ENCODE measurements around the gene MGAT1.
A peak's percentile ranks its signal among the peaks of the same experiment; 100 is the strongest.
"Not testable (repeated sequence)": the region's sequence is repeated elsewhere in the genome, so short reads cannot be mapped to it uniquely, and the experiment has no call there.

The MGAT1 gene

GRCh38 chr5:180802325-180803180 is at the start of gene MGAT1:
TSS of gene MGAT1 (minus strand) at chr5:180802806. CDS start at chr5:180792971, 9,835 bp downstream.
- DNase-seq = no peak

DNA sequence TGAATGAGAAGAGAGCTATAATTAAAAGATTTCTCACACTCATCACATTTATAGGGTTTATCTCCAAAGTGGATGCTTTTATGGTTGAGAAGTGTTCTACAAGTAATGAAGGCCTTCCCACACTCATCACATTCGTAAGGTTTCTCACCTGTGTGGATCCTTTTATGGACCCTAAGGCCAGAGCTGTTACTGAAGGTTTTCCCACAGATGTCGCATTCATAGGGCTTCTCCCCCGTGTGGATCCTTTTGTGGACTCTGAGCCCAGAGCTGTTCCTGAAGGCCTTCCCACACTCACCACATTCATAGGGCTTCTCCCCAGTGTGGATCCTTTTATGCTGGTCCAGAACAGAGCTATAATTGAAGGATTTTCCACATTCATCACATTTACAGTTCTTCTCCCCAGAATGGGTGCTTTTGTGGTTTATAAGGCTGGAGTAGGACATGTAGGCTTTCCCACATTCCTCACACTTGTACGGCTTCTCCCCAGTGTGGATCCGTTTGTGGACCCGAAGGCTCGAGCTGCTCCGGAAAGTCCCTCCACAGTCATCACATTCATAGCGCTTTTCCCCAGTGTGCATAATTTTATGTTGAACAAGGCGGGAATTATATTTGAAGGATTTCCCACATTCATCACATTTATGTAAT is 48.0 kb upstream of the MGAT1 start:
- DNase-seq = no peak

GRCh38 chr5:180849827-180850226 is 47.2 kb upstream of the MGAT1 start:
- no peak for DNase-seq

- no peak for DNase-seq
Observed at GRCh38 chr5:180848878-180849277, 46.3 kb upstream of the MGAT1 start.

DNA sequence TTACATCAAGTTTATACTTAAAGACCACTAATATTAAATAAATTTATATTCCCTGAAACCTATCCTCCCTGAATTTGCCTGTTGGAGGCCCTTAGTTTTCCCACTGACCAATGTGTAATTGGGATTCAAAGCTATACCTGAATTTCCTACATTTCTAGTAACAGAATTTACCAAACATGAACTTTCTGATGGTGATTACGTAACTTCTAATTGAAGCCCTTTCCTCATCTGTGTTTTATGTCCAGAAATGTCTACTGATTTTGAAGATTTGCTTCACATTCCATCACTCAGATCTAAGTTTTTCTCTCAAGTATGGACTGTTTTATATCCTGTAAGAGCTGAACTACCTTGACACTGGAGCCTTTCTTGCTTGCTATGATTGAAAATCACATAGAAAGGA is 45.7 kb upstream of the MGAT1 start:
- no peak for DNase-seq

DNA sequence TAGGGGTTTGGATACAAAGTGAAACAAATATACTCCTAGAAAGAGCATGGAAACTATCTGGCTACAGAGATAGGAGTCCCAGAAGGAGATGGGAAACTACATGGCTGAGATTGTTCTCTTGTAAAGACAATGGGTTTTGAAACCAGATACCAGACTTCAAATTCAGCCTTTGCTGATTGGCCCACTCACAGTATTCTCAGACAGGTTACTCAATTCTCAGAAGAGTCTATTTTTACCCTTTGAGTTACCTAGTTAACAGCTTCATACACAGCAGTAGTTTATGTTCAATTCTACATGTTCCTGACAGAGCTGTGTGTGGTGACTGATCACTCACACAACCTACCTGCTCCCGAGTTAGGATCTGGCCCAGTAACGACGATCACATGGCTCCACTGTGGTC is 44.4 kb upstream of the MGAT1 start:
- no peak for DNase-seq

- no peak for DNase-seq
Observed at GRCh38 chr5:180844858-180845257, 42.3 kb upstream of the MGAT1 start.

DNA sequence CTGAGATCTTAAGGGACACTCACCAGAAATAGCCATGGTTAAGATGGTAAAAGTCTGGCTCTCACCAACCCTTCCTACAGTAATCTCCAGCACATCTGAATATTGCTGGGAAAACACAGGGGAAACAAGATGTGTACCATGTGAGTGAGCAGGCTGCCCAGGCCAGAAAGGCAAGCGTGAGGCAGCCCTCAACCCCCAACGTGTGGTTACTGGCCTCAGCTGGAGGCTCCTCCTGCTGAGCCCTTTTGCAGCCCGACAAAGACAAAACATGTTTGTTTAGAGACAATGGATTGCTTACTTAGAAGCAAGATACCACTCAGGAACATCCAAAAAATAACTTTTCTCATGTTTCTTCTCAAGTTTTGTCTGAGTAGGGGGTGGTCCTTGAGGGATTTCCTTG is 41.8 kb upstream of the MGAT1 start:
- DNase-seq = no peak

- no peak for DNase-seq
Observed at GRCh38 chr5:180839935-180840334, 37.3 kb upstream of the MGAT1 start.

DNA sequence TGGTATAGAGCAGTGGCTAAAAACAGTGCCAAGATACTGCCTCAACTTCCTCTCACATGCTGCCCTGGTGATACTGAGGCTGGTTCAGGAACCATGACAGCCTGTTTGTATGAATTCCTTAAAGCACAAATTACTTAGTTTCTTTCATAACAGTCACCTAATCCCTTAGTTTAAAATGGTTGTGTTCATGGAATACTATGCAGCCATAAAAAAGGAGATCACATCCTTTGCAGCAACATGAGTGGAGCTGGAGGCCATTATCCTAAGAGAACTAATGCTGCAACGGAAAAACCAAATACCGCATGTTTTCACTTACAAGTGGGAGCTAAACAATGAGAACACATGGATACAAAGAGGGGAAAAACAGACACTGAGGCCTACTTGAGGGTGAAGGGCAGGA is 36.6 kb upstream of the MGAT1 start:
- DNase-seq = no peak

GRCh38 chr5:180837478-180837877 is 34.9 kb upstream of the MGAT1 start:
- DNase-seq = no peak

DNA sequence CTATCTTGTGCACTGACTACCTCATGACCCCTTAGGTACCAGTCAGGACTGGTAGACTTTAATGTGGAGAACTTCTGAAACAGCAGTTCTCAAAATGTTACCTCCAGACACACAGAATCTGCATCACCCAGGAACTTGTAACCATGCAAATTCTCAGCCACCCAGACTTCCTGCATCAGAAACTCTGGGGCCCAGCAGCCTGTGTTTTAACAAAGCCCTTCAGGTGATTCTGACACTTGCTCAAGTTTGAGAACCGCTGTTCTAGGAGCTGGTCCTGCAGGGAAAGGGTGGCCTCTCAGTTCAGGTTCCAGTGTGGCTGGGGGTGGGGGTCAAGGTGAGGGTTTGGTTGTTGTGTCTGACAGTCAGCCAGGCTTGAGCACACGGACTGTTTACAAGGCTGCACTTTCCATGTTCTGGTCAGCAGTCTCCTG is 30.0 kb upstream of the MGAT1 start:
- no peak for DNase-seq

- DNase-seq = peak; percentile 7
Observed at GRCh38 chr5:180831139-180832093, 28.8 kb upstream of the MGAT1 start.

GRCh38 chr5:180830253-180831138 is 27.9 kb upstream of the MGAT1 start:
- DNase-seq = no peak

- DNase-seq = no peak
Observed at GRCh38 chr5:180829726-180830125, 27.1 kb upstream of the MGAT1 start.

DNA sequence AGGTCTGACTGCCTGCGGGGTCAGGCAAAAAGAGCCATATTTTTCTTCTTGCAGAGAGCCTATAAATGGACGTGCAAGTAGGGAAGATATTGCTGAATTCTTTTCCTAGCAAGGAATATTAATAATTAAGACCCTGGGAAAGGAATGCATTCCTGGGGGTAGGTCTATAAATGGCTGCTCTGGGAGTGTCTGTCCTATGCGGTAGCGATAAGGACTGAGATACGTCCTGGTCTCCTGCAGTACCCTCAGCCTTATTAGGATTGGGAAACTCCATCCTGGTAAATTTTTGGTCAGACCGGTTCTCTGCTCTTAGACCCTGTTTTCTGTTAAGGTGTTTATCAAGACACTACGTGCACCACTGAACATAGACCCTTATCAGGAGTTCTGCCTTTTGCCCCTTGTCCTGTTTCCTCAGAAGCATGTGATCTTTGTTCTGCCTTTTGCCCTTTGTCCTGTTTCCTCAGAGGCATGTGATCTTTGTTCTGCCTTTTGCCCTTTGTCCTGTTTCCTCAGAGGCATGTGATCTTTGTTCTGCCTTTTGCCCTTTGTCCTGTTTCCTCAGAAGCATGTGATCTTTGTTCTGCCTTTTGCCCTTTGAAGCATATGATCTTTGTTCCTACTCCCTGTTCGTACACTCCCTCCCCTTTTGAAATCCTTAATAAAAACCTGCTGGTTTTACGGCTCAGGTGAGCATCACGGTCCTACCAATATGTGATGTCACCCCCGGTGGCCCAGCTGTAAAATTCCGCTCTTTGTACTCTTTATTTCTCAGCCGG is 26.3 kb upstream of the MGAT1 start:
- not testable (repeated sequence) for DNase-seq

- not testable (repeated sequence) for DNase-seq
Observed at GRCh38 chr5:180827374-180827773, 24.8 kb upstream of the MGAT1 start.

DNA sequence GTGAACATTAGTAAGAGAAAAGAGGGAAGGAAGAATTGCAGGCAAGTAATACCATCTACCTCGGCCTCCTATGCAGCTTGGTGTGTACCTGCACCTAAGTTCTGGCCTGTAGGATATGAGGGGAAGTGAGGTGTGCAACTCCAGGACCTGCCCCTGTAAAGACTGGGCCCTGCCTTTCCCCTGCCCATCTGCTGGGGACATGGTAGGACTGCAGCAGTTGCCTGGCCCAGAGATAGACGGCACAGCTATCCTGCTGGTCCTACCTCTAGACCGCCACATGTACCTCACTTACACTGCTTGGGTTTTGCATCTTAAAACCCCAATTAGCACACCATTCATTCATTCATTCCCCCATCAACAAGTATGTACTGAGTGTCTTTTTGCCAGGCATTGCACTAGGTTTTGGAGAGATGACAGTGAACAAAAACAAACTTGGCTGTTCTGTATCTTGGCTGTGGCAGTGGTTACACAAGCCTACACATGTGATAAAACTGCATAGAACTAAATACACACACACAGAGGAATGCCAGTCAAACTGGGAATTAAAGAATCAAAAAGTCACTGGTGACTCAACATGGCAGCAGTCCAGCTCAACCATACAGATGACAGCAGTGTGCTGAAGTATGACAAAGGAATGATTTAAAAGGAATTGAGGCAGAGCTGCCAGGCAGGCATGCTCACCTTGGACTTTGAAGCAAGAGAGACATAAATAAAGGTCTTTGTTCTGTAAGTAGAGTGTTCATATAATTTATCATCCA is 23.3 kb upstream of the MGAT1 start:
- DNase-seq = no peak

GRCh38 chr5:180824630-180825476 is 22.2 kb upstream of the MGAT1 start:
- DNase-seq = no peak
